HG03432 (cell line): ENCODE results near the gene ADGRD1.

Source experiments
- ATAC-seq: cut with Tn5 transposase; IDR thresholded peaks from one replicate; pipeline ENCODE4 v1.9.1; 2021; ENCODE audit warnings: mild to moderate bottlenecking, moderate library complexity; ENCODE audit not compliant: unreplicated experiment

ADGRD1 gene

DNA sequence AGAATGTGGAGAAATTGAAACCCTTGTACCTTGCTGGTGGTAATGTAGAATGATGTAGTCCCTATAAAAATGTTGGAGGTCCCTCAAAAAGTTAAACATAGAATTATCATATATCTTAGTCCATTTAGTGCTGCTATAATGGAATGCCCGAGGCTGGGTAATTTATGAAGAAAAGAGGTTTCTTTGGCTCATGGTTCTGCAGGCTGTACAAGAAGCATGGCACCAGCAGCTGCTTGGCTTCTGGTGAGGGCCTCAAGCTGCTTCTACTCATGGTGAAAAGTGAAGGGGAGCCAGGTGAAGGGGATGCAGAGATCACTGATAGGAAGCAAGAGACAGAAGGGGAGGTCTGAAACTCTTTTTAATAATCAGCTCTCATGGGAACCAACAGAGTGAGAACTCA is 233.9 kb downstream of the ADGRD1 start:
- no peak for ATAC-seq

DNA sequence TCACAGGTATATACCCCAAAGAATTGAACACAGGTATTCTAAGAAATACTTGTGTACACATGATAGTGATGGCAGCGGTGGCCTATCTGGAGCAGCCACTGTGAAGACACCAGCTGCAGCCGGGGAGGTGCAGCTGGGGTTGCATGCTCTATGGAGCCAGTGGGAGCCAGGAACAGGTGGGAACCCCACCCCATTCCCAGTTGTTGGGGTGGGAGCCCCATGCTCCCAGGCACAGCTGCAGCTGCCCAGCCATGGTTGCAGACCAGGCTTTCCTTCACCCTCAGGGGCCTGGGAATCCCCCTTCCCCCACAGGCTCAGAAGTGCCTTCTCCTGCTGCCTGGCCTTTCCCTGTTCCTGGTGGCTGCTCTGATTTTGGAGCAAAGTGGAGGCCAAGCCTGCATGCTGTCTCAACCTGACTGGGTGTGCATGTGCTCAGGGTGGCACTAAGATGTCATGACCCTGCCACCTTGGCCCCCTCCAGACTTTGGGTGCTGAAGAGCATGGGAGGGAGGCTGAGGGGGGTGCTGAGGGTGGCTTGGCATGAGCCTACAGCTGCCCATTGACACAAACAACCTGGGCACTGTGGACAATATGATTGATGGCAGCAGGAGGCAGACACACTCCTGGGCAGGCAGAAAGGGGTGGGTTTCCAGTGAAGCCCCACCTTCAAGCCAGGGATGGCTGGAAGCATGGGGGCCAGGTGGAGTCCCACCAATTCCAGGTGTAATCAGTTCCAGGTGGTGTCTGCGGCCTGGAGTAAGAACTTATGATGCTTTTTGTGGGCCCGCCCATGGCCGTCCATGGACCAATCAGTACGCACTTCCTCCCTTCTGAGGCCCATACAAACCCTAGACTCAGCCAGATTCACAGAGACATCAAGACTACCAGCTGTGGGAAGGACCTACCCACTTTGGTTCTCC is 234.7 kb downstream of the ADGRD1 start:
- ATAC-seq: no peak

DNA sequence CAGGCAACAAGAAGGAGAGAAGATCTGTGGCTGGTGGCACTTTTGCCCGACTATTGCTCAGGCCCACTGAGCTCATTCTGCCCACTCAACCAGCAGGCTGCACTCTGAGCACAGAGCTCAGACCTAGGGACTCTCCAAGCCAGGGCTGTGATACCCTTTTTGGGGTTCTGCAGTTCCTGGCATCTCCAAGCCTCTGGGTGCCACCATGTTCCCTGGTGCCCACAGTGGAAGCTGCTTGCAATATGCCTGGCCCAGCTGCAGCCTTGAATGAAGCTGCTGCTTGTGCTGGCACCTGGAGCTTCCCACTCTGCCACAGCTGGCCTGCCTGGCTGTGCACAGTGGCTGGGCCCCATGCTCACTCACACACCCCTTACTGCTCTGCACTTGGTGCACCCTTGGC is 236.1 kb downstream of the ADGRD1 start:
- ATAC-seq: no peak

DNA sequence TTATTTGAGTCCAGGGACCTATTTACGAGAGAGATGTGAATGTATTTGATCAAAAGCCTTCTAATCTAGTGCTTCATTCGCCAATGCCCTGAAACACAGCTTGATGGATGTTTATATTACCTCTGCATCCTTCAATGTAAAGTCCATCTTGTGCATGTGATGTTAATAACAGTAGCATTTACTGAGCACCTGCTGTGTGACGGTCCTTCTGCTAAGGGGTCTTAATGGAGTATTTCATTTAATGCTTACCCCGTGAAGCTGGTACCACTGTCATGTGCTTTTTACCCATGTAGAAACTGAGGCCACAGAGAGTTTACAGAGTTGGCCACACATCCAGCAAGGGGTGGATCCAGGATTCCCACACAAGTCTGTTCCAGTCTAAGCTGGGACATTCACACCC is 237.3 kb downstream of the ADGRD1 start:
- ATAC-seq: no peak
